ENCODE measurements around the gene BCAT1.

BCAT1 gene

DNA sequence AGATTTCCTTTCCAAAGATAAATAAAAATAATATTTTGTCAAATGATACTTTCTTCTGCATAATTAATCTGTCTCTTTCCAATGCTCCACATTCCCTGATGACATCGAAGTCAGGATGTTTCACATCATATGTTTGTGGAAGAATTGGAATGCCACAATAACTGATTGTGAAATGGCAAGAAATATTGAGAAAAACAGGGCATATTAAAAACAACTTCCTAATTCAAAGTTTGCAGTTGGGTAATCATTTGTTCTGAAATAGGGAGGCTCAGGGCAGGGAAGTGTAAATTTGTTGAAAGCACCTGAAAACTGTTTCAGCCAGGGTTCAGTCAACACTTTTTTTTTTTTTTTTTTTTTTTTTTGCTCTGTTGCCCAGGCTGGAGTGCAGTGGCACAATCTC, 50.7 kb downstream of the BCAT1 start:
- DNase-seq (ENCODE audit: insufficient read length, low spot score) (no peak), FAIRE-seq (no peak)

DNA sequence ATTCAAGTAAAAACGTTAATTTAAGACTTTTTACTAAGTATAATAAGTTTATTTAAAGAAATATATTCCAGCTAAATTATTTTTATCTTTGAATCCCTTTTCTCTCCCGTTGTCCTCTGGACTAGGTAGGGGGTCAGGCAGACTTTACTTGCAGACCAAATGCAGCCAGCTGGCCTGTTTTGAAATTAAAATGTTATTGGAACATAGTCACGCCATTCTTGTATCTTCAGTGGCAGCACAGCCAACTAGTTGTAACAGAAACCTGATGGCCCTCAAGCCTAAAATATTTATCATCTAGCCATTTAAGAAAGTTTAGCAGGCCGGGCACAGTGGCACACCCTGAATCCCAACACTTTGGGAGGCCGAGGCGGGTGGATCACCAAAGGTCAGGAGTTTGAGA, 52.7 kb downstream of the BCAT1 start:
- TF ChIP-seq, protein P1, sequence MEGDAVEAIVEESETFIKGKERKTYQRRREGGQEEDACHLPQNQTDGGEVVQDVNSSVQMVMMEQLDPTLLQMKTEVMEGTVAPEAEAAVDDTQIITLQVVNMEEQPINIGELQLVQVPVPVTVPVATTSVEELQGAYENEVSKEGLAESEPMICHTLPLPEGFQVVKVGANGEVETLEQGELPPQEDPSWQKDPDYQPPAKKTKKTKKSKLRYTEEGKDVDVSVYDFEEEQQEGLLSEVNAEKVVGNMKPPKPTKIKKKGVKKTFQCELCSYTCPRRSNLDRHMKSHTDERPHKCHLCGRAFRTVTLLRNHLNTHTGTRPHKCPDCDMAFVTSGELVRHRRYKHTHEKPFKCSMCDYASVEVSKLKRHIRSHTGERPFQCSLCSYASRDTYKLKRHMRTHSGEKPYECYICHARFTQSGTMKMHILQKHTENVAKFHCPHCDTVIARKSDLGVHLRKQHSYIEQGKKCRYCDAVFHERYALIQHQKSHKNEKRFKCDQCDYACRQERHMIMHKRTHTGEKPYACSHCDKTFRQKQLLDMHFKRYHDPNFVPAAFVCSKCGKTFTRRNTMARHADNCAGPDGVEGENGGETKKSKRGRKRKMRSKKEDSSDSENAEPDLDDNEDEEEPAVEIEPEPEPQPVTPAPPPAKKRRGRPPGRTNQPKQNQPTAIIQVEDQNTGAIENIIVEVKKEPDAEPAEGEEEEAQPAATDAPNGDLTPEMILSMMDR (IDR thresholded peaks at IDR 0.05; ENCODE audit: insufficient read depth, missing control alignments): no peak
- FAIRE-seq (no peak), DNase-seq (ENCODE audit: insufficient read length, low spot score) (no peak)

More for the DNA sequence above, 50.7 kb downstream of the BCAT1 start:
- TF ChIP-seq, protein P1 (IDR thresholded peaks at IDR 0.05; ENCODE audit: insufficient read depth, missing control alignments): no peak

DNA sequence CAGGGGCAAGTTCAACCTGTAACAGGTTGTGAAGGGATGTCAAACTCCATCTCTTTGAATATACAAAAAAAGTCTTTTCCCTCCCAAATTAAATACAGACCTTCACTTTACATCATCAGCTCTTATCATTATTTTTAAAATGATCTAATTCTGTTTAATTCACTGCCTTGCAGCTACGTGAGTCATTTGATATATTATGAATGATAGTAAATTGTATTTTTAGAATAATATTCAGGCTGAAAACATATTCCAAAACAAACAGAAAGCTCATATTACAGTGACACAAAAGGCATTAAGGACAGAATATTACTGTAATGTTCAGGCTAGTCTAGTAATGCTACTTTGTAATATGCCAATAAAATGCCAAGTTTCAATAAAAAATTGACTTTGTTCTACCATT, 53.3 kb downstream of the BCAT1 start:
- DNase-seq (ENCODE audit: insufficient read length, low spot score) (no peak), FAIRE-seq (no peak)
- TF ChIP-seq, protein P1 (IDR thresholded peaks at IDR 0.05; ENCODE audit: insufficient read depth, missing control alignments): no peak

DNA sequence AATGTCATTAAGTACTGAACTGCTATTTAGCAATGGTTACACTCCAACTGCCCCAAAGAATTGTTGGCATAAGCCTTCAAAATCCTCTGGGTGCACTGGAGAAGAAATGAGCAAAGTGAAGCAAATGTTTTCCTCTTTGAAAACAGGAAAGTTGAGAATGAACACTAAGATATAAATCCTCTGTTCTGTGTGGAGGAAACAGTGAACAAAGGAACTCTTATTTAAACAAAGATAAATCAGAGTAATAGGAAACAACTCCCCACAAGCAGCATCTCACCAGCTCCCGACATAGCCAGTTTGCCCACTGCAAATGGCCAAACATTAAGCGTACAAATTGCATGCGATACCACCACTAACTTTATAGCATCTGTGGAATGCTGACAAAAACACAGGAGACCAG, 54.0 kb downstream of the BCAT1 start:
- FAIRE-seq (no peak), DNase-seq (ENCODE audit: insufficient read length, low spot score) (no peak)
- TF ChIP-seq, protein P1 (IDR thresholded peaks at IDR 0.05; ENCODE audit: insufficient read depth, missing control alignments): no peak

DNA sequence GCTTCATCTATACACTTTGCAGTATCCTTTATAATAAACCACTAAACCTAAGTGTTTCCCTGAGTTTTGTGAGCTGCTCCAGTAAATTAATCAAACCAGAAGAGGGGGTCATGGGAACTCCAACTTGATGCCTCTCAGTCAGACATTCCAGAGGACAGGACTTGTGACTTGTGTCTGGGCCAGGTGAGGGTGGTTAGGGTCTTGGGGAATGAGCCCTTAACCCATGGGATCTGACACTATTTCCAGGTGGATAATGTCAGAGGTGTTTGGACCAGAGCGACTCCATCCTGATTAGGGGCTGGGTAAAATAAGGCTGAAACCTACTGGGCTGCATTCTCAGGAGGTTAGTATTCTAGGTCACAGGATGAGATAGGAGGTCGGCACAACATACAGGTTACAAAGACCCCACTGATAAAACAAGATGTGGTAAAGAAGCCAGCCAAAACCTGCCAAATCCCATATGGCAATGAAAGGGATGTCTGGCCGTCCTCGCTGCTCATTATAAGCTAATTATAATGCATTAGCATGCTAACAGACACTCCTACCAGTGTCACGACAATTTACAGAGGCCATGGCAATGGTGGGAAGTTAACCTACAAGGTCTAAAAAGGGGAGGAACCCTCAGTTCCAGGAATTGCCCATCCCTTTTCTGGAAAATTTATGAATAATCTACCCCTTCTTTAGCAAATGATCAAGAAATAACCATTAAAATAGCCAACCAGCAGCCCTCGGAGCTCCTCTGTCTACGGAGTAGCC, 58.7 kb downstream of the BCAT1 start:
- FAIRE-seq (no peak), DNase-seq (ENCODE audit: insufficient read length, low spot score) (no peak)
- TF ChIP-seq, protein P1 (IDR thresholded peaks at IDR 0.05; ENCODE audit: insufficient read depth, missing control alignments): no peak

DNA sequence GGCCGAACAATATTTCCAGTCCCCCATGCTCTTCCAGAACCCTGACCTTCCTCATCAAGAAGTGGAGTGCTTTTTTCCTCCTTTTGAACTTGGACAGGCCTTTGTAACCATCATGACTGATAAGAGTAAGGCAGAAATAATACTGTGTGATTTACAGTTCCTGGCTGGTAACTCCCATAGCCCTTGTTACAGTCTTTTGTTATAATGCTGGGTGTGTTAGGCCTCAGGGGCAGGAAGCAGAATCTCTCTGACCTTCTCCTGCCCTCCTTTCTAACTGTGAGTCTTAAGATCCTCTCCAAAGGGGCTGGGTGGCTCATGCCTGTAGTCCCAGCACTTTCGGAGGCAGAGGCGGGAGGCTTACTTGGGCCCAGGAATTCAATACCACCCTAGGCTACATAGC, 59.5 kb downstream of the BCAT1 start:
- TF ChIP-seq, protein P1 (IDR thresholded peaks at IDR 0.05; ENCODE audit: insufficient read depth, missing control alignments): no peak
- DNase-seq (ENCODE audit: insufficient read length, low spot score) (no peak), FAIRE-seq (no peak)

DNA sequence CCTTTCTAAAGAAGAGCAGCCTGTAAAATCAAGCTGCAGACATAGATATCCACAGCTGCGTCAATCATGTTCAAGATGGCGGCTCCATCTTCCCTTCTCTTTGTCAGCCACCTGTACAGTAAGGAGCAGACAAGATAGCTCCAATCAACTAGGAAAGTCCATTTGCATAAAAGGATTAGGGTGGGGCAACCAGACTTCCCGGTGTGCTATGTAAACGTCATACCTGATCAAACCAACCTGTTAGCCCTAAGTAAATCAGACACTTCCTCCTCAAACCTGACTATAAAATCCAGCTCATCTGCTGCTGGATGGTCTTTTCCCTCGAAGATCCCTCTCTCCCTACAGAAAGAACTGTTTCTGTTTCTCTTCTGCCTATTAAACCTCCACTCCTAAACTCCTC, 60.1 kb downstream of the BCAT1 start:
- DNase-seq (ENCODE audit: insufficient read length, low spot score) (no peak), FAIRE-seq (no peak)
- TF ChIP-seq, protein P1 (IDR thresholded peaks at IDR 0.05; ENCODE audit: insufficient read depth, missing control alignments): no peak

Measured in D721Med (cell line).